ENCODE data around the gene DPP6. TPM values are rescaled to one million over a fixed set of nuclear protein-coding genes. Genes with fewer than 3 reads are reported as not detected.

DPP6 gene
- total and polyA plus RNA-seq, 2 experiments from 2014 or later = not detected

- H3K36me3 Mint-ChIP-seq (ENCODE audit: low read depth) = peaks cover 16% of the 10 kb centered on the region
Observed at GRCh38 chr7:154909241-154910105, 857.3 kb downstream of the DPP6 start.

More at GRCh38 chr7:154909241-154910105, 857.3 kb downstream of the DPP6 start:
- Histone ChIP-seq H3K4me3 (no peak overlapping the region), H3F3A (replicated peaks; ENCODE audit: low read depth) (no peaks in the 10 kb centered on the region), H2AFZ (no peak overlapping the region), H3K9me2 (ENCODE audit: insufficient read depth) (no peaks in the 10 kb centered on the region), H3K4me1 (ENCODE audit: insufficient read depth) (peaks cover 2% of the 10 kb centered on the region; the same call in 1 of the 2 replicates), H4K20me1 (replicated peaks; ENCODE audit: insufficient read depth) (no peaks in the 10 kb centered on the region), H3K36me3 (ENCODE audit: insufficient read depth) (no peaks in the 10 kb centered on the region; the same call in 1 of the 2 replicates), H3K27me3 (ENCODE audit: insufficient read depth) (peaks cover 7% of the 10 kb centered on the region; the same call in 1 of the 2 replicates), H3K27ac (ENCODE audit: low read depth) (no peak overlapping the region), H3K79me2 (replicated peaks; ENCODE audit: insufficient read depth) (no peaks in the 10 kb centered on the region), H3K4me2 (no peak overlapping the region)
- no peak overlapping the region for H3K27ac Mint-ChIP-seq
- no peak overlapping the region for H3K4me3 Mint-ChIP-seq
- H3K27me3 Mint-ChIP-seq (ENCODE audit: insufficient read depth, low read depth, poor library complexity) = peaks cover 21% of the 10 kb centered on the region
- TF ChIP-seq EZH2phosphoT487 (IDR thresholded peaks at IDR 0.05; ENCODE audit: unreplicated experiment) (no peak), ZNF114 (CRISPR knock-in tag; IDR thresholded peaks at IDR 0.05) (no peak), ZNF462 (CRISPR knock-in tag; IDR thresholded peaks at IDR 0.05) (no peak), JUNB (IDR thresholded peaks at IDR 0.05; ENCODE audit: unreplicated experiment) (no peak)
- H3K4me1 Mint-ChIP-seq = peaks cover 4% of the 10 kb centered on the region; the same call in 2 of the 3 replicates
- ATAC-seq = no peak
- H3K9me3 Mint-ChIP-seq = peaks cover 60% of the 10 kb centered on the region
- DNase-seq (ENCODE audit: low spot score) = no peak
